Osteocyte (in vitro differentiated cells): ENCODE results near the gene ITPR1. TPM values are rescaled to one million over a fixed set of nuclear protein-coding genes. Genes with fewer than 3 reads are reported as not detected.

Experiments used
- DNase-seq: peaks from one replicate; pipeline ENCODE4 v3.0.0; 2021; ENCODE audit warnings: mixed read lengths; ENCODE audit not compliant: unreplicated experiment; ENCODE audit errors: extremely low spot score
- H3K27ac Mint-ChIP-seq: one replicate; pipeline ENCODE4 v1.8.0; 2021; ENCODE audit warnings: mild to moderate bottlenecking, mixed read lengths; ENCODE audit not compliant: unreplicated experiment
- H3K27me3 Mint-ChIP-seq: one replicate; pipeline ENCODE4 v1.8.0; 2021; ENCODE audit warnings: mixed read lengths; ENCODE audit not compliant: unreplicated experiment
- H3K36me3 Mint-ChIP-seq: one replicate; pipeline ENCODE4 v1.8.0; 2021; ENCODE audit warnings: mixed read lengths; ENCODE audit not compliant: unreplicated experiment
- H3K4me1 Mint-ChIP-seq: one replicate; pipeline ENCODE4 v1.8.0; 2021; ENCODE audit warnings: mixed read lengths; ENCODE audit not compliant: unreplicated experiment
- H3K4me3 Mint-ChIP-seq: one replicate; pipeline ENCODE4 v1.8.0; 2021; ENCODE audit warnings: mild to moderate bottlenecking, moderate library complexity, mixed read lengths; ENCODE audit not compliant: unreplicated experiment
- H3K9me3 Mint-ChIP-seq: one replicate; pipeline ENCODE4 v1.8.0; 2021; ENCODE audit warnings: mixed read lengths; ENCODE audit not compliant: unreplicated experiment
- total RNA-seq: library from RNA; stranded (reverse); gene quantifications from 2 replicates; pipeline ENCODE4 v1.2.1, GENCODE V29; 2021
- TF ChIP-seq, protein P1 (sequence below): fragments of 200-600 bp; sonication (generic); IDR thresholded peaks from 2 replicates; pipeline ENCODE4 v1.5.0; 2021; ENCODE audit warnings: antibody characterized with exemption, mild to moderate bottlenecking, moderate library complexity

The ITPR1 gene
- total RNA-seq, 1 donor from 2014 or later = 34.3 TPM

DNA sequence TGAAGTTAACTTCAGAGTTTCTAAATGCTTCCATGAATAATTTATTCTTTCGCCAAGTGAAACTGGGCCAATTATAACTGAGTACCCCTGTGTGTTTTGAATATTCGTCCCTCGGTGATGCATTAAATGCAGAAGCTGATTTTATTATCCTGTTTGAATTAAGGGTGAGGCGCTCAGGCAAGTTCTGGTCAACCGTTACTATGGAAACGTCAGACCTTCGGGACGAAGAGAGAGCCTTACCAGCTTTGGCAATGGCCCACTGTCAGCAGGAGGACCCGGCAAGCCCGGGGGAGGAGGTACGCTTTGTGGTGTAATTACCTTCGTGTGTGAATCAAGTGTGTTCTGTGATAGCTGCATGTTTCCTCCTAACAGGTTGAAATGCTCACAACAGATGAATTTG is 239.8 kb downstream of the ITPR1 start:
- Mint-ChIP-seq H3K4me3 (no peak overlapping the region), H3K27me3 (peaks cover 12% of the 10 kb centered on the region), H3K36me3 (peaks cover 2% of the 10 kb centered on the region), H3K27ac (no peak overlapping the region), H3K9me3 (no peaks in the 10 kb centered on the region), H3K4me1 (peaks cover 40% of the 10 kb centered on the region)
- DNase-seq = no peak
- TF ChIP-seq, protein P1, sequence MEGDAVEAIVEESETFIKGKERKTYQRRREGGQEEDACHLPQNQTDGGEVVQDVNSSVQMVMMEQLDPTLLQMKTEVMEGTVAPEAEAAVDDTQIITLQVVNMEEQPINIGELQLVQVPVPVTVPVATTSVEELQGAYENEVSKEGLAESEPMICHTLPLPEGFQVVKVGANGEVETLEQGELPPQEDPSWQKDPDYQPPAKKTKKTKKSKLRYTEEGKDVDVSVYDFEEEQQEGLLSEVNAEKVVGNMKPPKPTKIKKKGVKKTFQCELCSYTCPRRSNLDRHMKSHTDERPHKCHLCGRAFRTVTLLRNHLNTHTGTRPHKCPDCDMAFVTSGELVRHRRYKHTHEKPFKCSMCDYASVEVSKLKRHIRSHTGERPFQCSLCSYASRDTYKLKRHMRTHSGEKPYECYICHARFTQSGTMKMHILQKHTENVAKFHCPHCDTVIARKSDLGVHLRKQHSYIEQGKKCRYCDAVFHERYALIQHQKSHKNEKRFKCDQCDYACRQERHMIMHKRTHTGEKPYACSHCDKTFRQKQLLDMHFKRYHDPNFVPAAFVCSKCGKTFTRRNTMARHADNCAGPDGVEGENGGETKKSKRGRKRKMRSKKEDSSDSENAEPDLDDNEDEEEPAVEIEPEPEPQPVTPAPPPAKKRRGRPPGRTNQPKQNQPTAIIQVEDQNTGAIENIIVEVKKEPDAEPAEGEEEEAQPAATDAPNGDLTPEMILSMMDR = no peak

DNA sequence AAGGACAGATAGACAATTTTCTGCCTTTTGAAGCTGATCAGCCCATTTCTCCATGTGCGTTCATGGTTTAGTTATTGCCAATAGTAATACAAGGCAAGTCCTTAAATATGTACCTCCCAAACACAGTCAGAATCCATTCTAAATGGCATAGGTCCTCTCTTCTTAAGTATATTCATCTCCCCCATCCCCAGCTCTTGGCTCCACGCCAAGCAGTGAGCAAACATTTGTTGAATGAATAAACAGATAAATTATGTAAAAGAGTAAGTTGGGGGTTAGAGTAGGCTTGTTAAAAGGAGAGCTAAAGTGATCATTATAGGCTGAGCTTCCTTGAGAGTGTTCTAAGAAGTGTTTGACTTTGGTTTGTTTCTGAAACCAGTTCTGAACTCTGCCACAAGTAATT is 241.3 kb downstream of the ITPR1 start:
- Mint-ChIP-seq H3K4me1 (peaks cover 55% of the 10 kb centered on the region), H3K9me3 (no peaks in the 10 kb centered on the region), H3K27me3 (peaks cover 12% of the 10 kb centered on the region), H3K27ac (no peak overlapping the region), H3K4me3 (no peak overlapping the region), H3K36me3 (peaks cover 1% of the 10 kb centered on the region)
- TF ChIP-seq, protein P1 = no peak
- no peak for DNase-seq

DNA sequence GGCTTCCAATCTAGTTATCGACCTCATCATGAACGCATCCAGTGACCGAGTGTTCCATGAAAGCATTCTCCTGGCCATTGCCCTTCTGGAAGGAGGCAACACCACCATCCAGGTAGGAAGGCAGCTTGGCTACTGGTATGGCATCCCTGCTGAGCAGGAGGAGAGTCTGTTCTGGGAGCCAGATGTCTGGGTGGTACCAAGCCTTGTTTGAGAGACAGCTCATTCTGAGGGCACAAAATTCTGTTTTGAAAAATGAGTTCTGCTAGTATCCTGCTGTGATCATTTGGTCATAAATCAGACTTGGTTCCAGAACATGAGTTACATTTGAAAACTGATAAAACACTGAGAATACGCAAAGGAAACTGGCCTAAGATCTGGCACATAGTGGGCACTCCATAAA is 242.1 kb downstream of the ITPR1 start:
- DNase-seq = no peak
- peaks cover 3% of the 10 kb centered on the region for H3K9me3 Mint-ChIP-seq
- TF ChIP-seq, protein P1 = no peak
- H3K36me3 Mint-ChIP-seq = no peaks in the 10 kb centered on the region
- peaks cover 60% of the 10 kb centered on the region for H3K4me1 Mint-ChIP-seq
- peaks cover 12% of the 10 kb centered on the region for H3K27me3 Mint-ChIP-seq
- no peak overlapping the region for H3K27ac Mint-ChIP-seq
- no peak overlapping the region for H3K4me3 Mint-ChIP-seq

DNA sequence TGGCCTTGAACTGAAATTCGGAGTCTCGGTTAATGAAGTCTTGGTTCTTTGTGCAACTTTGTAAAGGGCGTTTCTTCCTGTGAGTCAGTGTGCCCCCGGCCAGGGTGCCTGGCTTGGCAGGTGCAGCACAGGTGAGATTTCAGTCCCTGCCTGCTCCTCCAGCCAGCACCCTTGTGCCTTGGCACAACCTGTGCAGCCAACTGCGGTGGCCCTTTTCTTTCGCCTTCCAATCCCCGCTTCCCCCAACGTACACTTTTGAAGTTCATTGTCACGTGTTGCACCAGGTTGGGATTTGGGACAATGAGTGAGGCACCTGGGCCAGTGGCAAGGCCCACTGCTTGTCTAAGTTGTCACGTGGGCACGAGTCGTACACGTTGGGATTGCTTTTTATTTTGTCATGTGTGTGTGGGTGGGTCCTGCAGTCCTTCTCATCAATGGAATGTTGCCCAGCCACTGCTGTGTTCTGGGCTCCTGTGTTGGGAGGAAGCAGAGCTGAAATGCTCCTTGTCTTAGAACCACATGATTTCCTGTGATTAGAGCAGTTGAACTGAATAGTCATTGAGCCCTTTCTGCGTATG is 243.2 kb downstream of the ITPR1 start:
- no peak overlapping the region for H3K4me3 Mint-ChIP-seq
- H3K27me3 Mint-ChIP-seq = peaks cover 11% of the 10 kb centered on the region
- H3K9me3 Mint-ChIP-seq = peaks cover 3% of the 10 kb centered on the region
- no peak for DNase-seq
- no peaks in the 10 kb centered on the region for H3K36me3 Mint-ChIP-seq
- no peak overlapping the region for H3K27ac Mint-ChIP-seq
- TF ChIP-seq, protein P1 = no peak
- peaks cover 66% of the 10 kb centered on the region for H3K4me1 Mint-ChIP-seq

DNA sequence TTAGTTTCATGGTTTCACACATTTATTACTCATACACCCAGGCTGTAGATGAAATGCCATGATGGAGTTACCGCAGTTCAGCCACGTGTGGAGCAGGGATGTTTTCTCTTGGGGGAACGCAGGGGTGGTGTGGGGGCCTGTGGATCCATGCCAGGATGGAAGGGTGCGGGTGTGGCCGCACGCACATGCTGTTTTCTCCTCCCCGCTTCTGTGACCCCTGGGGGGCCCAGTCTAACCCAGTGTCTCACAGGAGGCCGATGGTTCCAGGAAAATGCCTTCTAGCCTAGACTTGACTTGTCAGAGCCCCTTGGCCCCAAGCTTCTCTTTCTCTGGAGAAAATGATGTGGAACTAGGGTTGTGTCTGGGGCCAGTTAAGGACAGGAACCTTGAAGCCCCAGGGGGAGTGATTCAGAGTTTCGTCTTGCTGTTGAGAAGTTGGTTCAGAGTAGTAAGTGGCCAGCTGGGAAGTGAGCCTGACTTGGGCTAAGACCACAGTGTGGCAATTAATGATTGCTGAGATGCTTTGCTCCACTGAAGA is 245.7 kb downstream of the ITPR1 start:
- Mint-ChIP-seq H3K27ac (peak overlapping the region; percentile 90), H3K4me3 (no peak overlapping the region), H3K4me1 (peaks cover 83% of the 10 kb centered on the region), H3K27me3 (no peaks in the 10 kb centered on the region), H3K36me3 (no peaks in the 10 kb centered on the region), H3K9me3 (peaks cover 3% of the 10 kb centered on the region)
- no peak for DNase-seq
- TF ChIP-seq, protein P1 = no peak
